Spleen (tissue), 11 donors: ENCODE measurements around the gene DPYD. TPM values are rescaled to one million over a fixed set of nuclear protein-coding genes. Genes with fewer than 3 reads are reported as not detected.

ENCODE experiments used
- DNase-seq: peaks from one replicate; pipeline ENCODE4 v3.0.0-alpha.2; 2020
- H3K27ac ChIP-seq, 8 donors: fragments of 200-600 bp; sonication (generic) in 7 of 8; 1 replicate in 4 of 8; 2 replicates in 4 of 8; pipeline versions ENCODE4 v1.5.0 to v1.8.0; 2016 to 2021; ENCODE audit warnings: inconsistent platforms in 4 of 8, mild to moderate bottlenecking in 4 of 8, moderate library complexity in 1 of 8
- H3K27me3 ChIP-seq, 7 donors: fragments of 200-600 bp; sonication (generic) in 6 of 7; replicated peaks in 1 of 7; 1 replicate in 4 of 7; 2 replicates in 3 of 7; pipeline versions ENCODE4 v1.5.0 to v1.8.0; 2016 to 2021; ENCODE audit warnings: inconsistent platforms in 3 of 7, mild to moderate bottlenecking in 1 of 7
- H3K36me3 ChIP-seq, 6 donors: fragments of 200-600 bp; sonication (generic) in 5 of 6; 1 replicate in 4 of 6; 2 replicates in 2 of 6; pipeline versions ENCODE4 v1.5.0 to v1.8.0; 2016 to 2021; ENCODE audit warnings: inconsistent platforms in 2 of 6
- H3K4me1 ChIP-seq, 6 donors: fragments of 200-600 bp; sonication (generic) in 5 of 6; 1 replicate in 3 of 6; 2 replicates in 3 of 6; pipeline versions ENCODE4 v1.5.0 to v1.8.0; 2016 to 2021; ENCODE audit warnings: inconsistent platforms in 3 of 6
- H3K4me3 ChIP-seq, 8 donors: fragments of 200-600 bp; sonication (generic) in 7 of 8; 1 replicate in 4 of 8; 2 replicates in 4 of 8; pipeline versions ENCODE4 v1.5.0 to v1.8.0; 2016 to 2021; ENCODE audit warnings: inconsistent platforms in 4 of 8, mild to moderate bottlenecking in 4 of 8, moderate library complexity in 2 of 8
- H3K9me3 ChIP-seq, 8 donors: fragments of 200-600 bp; sonication (generic) in 7 of 8; 1 replicate in 4 of 8; 2 replicates in 4 of 8; pipeline versions ENCODE4 v1.5.0 to v1.8.0; 2016 to 2021; ENCODE audit warnings: inconsistent platforms in 4 of 8
- POLR2A ChIP-seq, 3 donors: fragments of 450-650 bp; IDR thresholded peaks; one replicate each; pipeline ENCODE4 v1.5.1; 2017; ENCODE audit warnings: antibody characterized with exemption in 3 of 3, mild to moderate bottlenecking in 1 of 3
- POLR2AphosphoS5 ChIP-seq, 3 donors: sonication (generic); formaldehyde crosslinking; IDR thresholded peaks; one replicate each; pipeline ENCODE4 v1.5.1; 2017; ENCODE audit warnings: antibody characterized with exemption in 3 of 3
- WGBS, 5 donors: extraction: QIAGEN DNeasy Blood & Tissue Kit in 3 of 5; methylation state at CpG; one replicate each; pipeline versions ENCODE4 v1.1.5 to v1.1.7; 2013 to 2018; 5-methylcytosine and 5-hydroxymethylcytosine counted together
- intact Hi-C: fragments of 100-400 bp; cut with DNase I; formaldehyde crosslinking; loops from one replicate; pipeline ENCODE4 v1.15.0; 2023; ENCODE audit warnings: low total_unique reads
- polyA plus RNA-seq, 3 donors: library from polyadenylated mRNA; stranded (reverse); fragments of 200-250 nt; gene quantifications; one replicate each; pipeline ENCODE4 v1.2.1, GENCODE V29; 2013
- total RNA-seq, 7 donors: library from RNA; depleted of rRNA in 3 of 7; stranded (reverse); fragments of >200 nt in 3 of 7; fragmentation: NEBNext Ultra II Directional in 4 of 7; extraction: Animal tissue kit (Norgen Biotek cat#: 25700) in 4 of 7; gene quantifications; one replicate each; pipeline versions ENCODE4 v1.1.0 to v1.2.1, GENCODE V29; 2016 to 2021
- TF ChIP-seq, protein P1 (sequence below), 11 experiments: fragments of 200-600 bp in 7 of 11; fragments of 450-650 bp in 4 of 11; sonication (generic) in 4 of 11; IDR thresholded peaks in 8 of 11; conservative IDR thresholded peaks in 3 of 11; 1 replicate in 7 of 11; 2 replicates in 4 of 11; pipeline versions ENCODE4 v1.4.0 to v1.8.0; 2016 to 2021; ENCODE audit warnings: antibody characterized with exemption in 11 of 11, inconsistent platforms in 4 of 11, mild to moderate bottlenecking in 1 of 11
- donor health status: healthy with polysubstance abuse.
- donor health status: DM: no; HTN: no; CAD: no; lungs with moderate emphysema.
- donor health status: DM: no; HTN: no; CAD: no.
- donor health status: Bipolar disorder and iron deficiency.
- donor health status: healthy.
- donor health status: DM: no; HTN: no; CAD: no.
- donor health status: DM: yes; HTN: yes; CAD: no.

Gene DPYD
- total and polyA plus RNA-seq, 10 donors = 7.3 to 114 (median 92.3) TPM

DNA sequence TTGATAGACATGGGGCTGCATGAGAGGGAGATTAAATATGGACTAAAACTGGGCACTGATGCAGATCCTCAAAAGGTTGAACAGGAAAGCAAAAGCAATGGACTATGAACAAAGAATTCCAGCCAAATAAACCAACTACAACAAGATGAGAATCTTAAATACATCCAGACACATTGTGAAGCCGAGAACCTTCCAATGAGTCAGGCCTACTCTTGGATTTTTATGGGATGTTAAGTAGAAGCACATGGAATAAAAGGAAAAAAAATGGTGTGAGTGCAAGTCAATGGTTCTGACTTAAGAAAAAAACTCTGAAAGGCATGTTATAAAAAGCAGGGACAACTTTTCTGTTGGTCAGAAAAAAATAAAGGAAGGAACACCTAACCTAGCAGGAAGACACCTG, 227.2 kb downstream of the DPYD start:
- H3K9me3 ChIP-seq = no peaks in the 10 kb centered on the region
- intact Hi-C loops = no loop called here
- no peak overlapping the region for H3K4me3 ChIP-seq
- peaks cover 0 to 19% (median 3%) of the 10 kb centered on the region in 6 donors for H3K36me3 ChIP-seq
- 87 to 100% (median 91%) methylated on average over 1 of the region's 1 CpG for WGBS, 5 donors
- TF ChIP-seq POLR2A (IDR thresholded peaks at IDR 0.05) (no peak), POLR2AphosphoS5 (IDR thresholded peaks at IDR 0.05) (no peak)
- TF ChIP-seq, protein P1, sequence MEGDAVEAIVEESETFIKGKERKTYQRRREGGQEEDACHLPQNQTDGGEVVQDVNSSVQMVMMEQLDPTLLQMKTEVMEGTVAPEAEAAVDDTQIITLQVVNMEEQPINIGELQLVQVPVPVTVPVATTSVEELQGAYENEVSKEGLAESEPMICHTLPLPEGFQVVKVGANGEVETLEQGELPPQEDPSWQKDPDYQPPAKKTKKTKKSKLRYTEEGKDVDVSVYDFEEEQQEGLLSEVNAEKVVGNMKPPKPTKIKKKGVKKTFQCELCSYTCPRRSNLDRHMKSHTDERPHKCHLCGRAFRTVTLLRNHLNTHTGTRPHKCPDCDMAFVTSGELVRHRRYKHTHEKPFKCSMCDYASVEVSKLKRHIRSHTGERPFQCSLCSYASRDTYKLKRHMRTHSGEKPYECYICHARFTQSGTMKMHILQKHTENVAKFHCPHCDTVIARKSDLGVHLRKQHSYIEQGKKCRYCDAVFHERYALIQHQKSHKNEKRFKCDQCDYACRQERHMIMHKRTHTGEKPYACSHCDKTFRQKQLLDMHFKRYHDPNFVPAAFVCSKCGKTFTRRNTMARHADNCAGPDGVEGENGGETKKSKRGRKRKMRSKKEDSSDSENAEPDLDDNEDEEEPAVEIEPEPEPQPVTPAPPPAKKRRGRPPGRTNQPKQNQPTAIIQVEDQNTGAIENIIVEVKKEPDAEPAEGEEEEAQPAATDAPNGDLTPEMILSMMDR (IDR thresholded peaks at IDR 0.05 in 8 of 11, conservative IDR thresholded peaks at IDR 0.05 in 3 of 11) = no peak
- H3K27me3 ChIP-seq = no peaks in the 10 kb centered on the region
- H3K4me1 ChIP-seq = no peaks in the 10 kb centered on the region
- H3K27ac ChIP-seq = no peak overlapping the region
- no peak for DNase-seq

- Histone ChIP-seq H3K9me3 (no peaks in the 10 kb centered on the region), H3K4me1 (no peaks in the 10 kb centered on the region), H3K4me3 (no peak overlapping the region), H3K27me3 (no peaks in the 10 kb centered on the region), H3K27ac (no peak overlapping the region), H3K36me3 (peaks cover 0 to 37% (median 5%) of the 10 kb centered on the region in 6 donors)
- TF ChIP-seq, protein P1 (IDR thresholded peaks at IDR 0.05 in 8 of 11, conservative IDR thresholded peaks at IDR 0.05 in 3 of 11) = no peak
- no peak for TF ChIP-seq POLR2AphosphoS5 (IDR thresholded peaks at IDR 0.05)
- TF ChIP-seq POLR2A (IDR thresholded peaks at IDR 0.05) = no peak
- DNase-seq = no peak
- intact Hi-C loops = no loop called here
Measured at GRCh38 chr1:97691325-97691724, 229.5 kb downstream of the DPYD start.

DNA sequence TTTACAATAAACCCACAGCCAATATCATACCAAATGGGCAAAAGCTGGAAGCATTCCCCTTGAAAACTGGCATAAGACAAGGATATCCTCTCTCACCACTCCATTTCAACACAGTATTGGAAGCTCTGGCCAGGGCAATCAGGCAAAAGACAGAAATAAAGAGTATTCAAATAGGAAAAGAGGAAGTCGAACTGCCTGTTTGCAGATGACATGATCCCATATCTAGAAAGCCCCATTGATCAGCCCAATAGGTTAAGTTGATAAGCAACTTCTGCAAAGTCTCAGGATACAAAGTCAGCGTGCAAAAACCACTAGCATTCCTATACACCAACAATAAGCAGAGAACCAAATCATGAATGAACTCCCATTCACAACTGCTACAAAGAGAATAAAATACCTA, 235.5 kb downstream of the DPYD start:
- no peaks in the 10 kb centered on the region for H3K27me3 ChIP-seq
- intact Hi-C loops = no loop called here
- DNase-seq = no peak
- H3K4me3 ChIP-seq = no peak overlapping the region
- H3K27ac ChIP-seq = no peak overlapping the region
- H3K36me3 ChIP-seq = peaks cover 0 to 46% (median 2%) of the 10 kb centered on the region in 6 donors
- 83 to 91% (median 87%) methylated on average over 2 of the region's 2 CpGs for WGBS, 5 donors
- H3K4me1 ChIP-seq = no peaks in the 10 kb centered on the region
- H3K9me3 ChIP-seq = peaks cover 0 to 6% (median 0%) of the 10 kb centered on the region in 8 donors
- TF ChIP-seq POLR2AphosphoS5 (IDR thresholded peaks at IDR 0.05) = no peak
- no peak for TF ChIP-seq POLR2A (IDR thresholded peaks at IDR 0.05)
- TF ChIP-seq, protein P1 (IDR thresholded peaks at IDR 0.05 in 8 of 11, conservative IDR thresholded peaks at IDR 0.05 in 3 of 11) = no peak

GRCh38 chr1:97680894-97681293, 239.9 kb downstream of the DPYD start:
- H3K4me3 ChIP-seq = no peak overlapping the region
- H3K36me3 ChIP-seq = peaks cover 0 to 66% (median 4%) of the 10 kb centered on the region in 6 donors
- H3K27me3 ChIP-seq = no peaks in the 10 kb centered on the region
- peaks cover 0 to 3% (median 0%) of the 10 kb centered on the region in 8 donors for H3K9me3 ChIP-seq
- intact Hi-C loops = no loop called here
- no peak for DNase-seq
- TF ChIP-seq POLR2AphosphoS5 (IDR thresholded peaks at IDR 0.05) (no peak), POLR2A (IDR thresholded peaks at IDR 0.05) (no peak)
- TF ChIP-seq, protein P1 (IDR thresholded peaks at IDR 0.05 in 8 of 11, conservative IDR thresholded peaks at IDR 0.05 in 3 of 11) = no peak
- no peak overlapping the region for H3K27ac ChIP-seq
- no peaks in the 10 kb centered on the region for H3K4me1 ChIP-seq
